HL-60/S4 treated with phorbol 12-myristate 13-acetate at 8.2 ng/mL for 4 days and 3 days (cell line): Measurements from ENCODE around the gene EYA4.

Experiments
- in situ Hi-C: fragments of 300-500 bp; cut with MboI; formaldehyde crosslinking; loops from 2 replicates; pipeline ENCODE4 v1.15.0; 2022; ENCODE audit warnings: low sequenced_read_pairs

The EYA4 gene

GRCh38 chr6:133241901-133242636 lies 912 bp downstream of the EYA4 start:
- in situ Hi-C loops: no loop called here

DNA sequence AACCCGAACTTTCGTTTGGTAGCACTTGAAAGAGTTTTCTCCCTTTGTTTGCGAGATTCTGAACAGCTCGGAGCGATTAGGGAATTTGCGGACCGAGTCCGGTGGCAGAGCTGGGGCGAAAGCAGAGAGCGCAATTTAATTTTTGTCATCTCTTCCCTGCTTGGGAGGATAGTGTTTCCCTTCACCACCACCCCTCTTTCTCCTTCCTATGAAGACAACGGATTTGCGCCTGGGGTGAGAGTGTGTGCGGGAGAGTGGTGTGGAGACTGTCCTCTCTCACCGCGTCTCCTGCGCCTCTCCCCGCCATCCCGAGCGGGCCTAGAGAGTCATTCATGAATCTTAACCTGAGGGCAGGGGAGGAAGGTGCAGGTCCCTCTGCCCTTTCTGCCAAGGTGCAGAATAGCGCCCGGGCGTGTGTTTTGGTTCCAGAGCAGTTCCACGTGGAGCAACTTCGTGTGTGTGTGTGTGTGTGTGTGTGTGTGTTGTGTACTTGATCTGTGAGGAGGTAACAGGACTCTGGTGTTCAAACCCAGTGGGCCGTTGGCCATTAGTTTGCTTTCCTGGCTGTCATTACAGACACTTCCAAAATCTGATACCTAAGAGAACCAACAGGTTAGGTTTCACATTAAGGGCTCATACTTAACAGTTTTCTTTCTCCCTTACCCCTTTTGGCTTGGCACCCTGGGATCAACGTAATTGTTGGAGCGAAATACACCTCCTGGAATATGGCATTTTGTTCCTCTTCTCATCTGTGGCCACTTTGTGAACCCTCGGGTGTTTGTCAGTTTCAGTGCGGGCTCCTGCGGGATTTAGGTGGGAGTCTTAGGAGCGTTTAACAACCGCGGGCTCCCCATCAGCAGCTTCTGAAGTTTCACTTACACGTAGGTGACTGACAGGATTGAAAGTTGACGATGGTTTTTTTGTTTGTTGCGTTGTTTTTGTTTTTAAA lies 1.8 kb downstream of the EYA4 start:
- in situ Hi-C loops: no loop called here

- in situ Hi-C loops: no loop called here
Measured at GRCh38 chr6:133243723-133244305, 2.7 kb downstream of the EYA4 start.

GRCh38 chr6:133244519-133244918 lies 3.4 kb downstream of the EYA4 start:
- in situ Hi-C loops: no loop called here

DNA sequence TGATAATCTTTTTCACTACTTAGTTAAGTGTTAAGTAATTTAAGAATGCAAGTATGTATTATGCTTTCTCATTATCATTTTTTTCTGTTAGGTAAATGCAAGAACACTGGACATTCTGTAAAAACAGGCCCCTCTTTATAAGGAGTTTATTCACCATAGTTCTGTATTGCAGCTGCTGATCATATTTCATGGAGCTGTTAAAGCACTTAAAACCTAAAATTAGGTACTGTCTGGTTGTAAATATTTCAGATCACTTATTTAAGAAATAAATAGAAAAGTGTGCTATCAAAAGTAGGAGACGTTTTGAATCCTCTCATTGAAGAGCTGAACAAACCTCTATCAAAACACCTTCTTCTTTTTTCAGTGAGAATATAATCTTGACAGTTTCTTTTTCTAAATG lies 3.9 kb downstream of the EYA4 start:
- in situ Hi-C loops: no loop called here

DNA sequence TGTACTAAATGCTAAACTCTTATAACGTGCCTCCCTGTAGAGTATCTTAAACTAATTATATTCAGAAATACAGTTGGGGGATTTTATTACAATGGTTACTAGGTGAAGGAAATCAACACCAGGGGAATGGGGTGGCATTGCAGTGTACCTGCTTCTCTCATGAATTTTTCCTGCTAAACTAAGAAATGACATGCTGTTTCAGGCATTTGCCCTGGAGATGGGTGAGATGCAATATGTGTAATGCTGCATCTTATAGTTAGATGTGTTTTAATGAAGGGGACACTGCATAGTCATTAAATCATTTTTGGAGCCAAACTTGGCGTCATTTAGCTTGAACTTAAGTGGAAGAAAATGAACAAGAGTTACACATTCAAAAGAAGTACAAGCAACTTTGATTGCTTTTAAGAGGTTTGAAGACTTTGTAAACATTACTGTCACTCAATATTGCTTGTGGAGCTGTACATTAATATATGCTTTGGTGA lies 4.3 kb downstream of the EYA4 start:
- in situ Hi-C loops: no loop called here

- in situ Hi-C loops: no loop called here
Measured at GRCh38 chr6:133247581-133247980, 6.4 kb downstream of the EYA4 start.

GRCh38 chr6:133248241-133249001 lies 7.3 kb downstream of the EYA4 start:
- in situ Hi-C loops: no loop called here

DNA sequence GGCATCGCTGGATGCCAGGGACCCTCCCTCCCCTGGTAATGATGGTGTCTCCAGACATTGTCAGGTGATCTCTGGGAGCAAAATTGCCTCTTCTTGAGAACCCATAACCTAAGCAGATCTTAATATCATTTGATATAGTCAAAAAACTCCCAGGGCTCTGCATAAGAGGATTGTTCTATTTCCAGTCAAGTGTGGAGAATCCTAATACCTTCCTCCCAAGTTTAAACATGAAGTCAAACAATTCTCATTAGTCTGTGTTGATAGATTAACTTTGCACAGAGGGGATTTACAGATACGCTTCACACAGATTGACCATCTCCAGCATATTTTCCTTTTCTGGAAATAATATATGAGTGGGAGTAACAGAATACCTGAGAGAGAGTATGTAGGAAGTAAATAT lies 10.5 kb downstream of the EYA4 start:
- in situ Hi-C loops: no loop called here

DNA sequence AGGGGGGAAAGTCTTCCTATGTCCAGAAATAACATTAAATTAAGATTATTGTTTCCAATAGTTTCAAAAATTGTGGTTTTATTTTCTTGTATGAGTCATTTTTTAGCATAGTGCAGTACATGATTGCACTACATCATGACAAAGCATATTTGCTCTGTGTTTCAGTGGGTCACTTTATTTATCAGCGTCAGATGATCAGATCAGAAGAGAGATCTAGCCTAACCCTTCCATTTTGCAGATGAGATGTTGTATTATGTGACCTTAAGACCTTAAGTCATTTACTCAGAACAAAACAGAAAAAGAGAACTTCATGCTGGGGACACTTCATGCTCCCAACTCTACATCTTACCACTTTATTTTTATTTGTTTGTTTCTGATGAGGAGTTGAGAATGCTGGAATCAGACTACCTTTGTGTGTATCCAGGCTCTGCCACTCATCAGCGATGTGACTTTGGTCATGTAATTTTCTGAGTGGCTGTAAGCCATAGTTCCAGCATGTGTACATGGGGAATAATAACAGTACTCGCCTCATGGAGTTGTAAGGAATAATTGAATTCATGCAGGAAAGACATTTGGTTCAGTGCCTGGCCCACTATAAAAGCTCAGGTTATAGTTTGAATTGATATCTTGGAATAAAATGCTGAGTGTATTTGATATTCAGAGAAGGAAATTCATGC lies 13.5 kb downstream of the EYA4 start:
- in situ Hi-C loops: no loop called here

GRCh38 chr6:133257545-133258105 lies 16.5 kb downstream of the EYA4 start:
- in situ Hi-C loops: no loop called here

GRCh38 chr6:133259561-133259960 lies 18.4 kb downstream of the EYA4 start:
- in situ Hi-C loops: no loop called here

DNA sequence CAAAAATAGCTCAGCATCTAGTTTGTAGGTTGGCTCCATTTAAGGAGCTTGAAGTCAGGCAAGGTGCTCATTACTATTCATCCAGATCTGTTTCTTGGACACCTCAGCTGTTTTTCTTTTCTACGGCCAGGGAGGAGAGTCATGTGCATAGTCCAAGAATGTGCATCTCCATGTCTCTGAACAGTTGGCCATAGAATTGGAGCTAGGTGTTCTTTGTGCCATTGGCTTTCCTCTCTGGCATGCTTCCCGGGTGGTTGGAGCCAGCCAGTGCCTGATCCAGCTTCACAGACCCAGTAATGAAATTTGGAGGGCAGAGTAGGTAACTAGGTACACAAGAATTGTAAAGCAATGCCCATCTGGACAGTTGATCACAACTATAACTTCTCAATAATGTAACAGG lies 21.6 kb downstream of the EYA4 start:
- in situ Hi-C loops: no loop called here

DNA sequence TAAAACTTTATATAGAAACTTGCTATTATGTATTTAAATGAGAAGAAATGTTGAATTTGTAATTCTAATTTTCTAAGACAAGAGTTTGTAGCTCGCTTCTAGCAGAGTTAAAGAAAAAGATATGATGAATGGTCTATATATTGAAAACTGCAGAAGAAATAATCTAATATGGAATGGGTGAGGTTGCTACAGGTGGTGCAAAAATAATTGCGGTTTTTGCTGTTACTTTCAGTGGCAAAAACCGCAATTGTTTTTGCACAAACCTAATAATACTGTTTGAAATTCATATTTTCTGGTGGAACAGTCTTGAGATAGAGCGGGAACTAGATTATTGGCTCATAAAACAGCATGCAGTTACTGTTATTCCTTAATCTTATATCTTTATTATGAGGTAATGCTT lies 23.9 kb downstream of the EYA4 start:
- in situ Hi-C loops: no loop called here

- in situ Hi-C loops: no loop called here
Measured at GRCh38 chr6:133266186-133266585, 25.0 kb downstream of the EYA4 start.

DNA sequence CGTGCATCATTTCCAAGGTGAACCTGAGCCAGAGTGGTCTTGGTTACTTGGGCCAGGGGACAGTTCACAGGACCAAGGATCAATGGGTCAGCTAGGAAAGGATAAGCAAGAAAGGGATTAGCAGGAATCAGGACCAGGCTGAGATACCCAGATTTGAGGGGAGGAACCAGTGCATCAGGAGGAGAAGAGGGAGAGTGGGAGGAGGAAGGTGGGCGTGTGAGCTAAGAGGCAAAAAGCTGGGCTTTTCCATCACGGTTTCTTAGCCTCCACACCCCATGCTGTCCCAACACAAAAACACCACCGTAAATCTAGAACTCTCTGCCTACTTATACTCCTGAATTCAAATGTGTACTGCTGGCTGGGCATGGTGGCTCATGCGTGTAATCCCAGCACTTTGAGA lies 27.5 kb downstream of the EYA4 start:
- in situ Hi-C loops: no loop called here

DNA sequence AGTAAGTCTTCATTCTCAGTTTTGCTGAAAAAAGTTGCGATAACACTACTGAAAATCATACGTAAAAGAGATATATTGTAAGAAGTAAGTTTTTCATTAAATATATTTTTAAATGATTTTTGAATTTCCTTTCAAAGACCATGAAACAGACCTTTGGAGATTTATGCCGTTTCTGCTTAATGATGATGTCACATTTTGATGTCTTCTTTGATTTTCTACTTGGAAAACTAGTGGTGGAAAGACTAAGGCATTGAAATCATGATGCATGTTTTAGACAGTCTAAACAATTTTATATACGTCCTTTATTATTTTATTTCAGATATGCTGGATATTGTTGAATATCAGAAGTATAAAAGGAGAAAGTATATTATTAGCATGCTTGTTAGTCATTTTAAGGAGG lies 33.7 kb downstream of the EYA4 start:
- in situ Hi-C loops: no loop called here

DNA sequence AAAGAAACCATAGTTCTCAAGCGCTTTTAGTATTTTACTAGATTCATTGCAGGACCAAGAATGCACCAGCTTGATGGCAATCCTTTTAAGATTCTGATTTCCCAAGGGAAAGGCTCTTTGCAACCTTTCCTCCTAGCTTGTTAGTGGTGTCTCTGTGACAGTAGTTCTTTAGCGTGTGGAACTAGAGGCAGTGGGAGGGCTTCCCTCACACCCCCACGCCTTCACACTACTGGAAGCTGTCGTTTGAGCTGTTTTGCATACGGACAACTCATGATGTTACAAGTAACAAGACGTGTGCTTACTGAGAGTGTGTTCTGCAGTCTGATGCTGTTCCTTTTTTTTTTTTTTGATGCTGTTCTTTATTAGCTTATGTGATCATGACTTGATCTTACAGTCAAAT lies 34.1 kb downstream of the EYA4 start:
- in situ Hi-C loops: no loop called here

DNA sequence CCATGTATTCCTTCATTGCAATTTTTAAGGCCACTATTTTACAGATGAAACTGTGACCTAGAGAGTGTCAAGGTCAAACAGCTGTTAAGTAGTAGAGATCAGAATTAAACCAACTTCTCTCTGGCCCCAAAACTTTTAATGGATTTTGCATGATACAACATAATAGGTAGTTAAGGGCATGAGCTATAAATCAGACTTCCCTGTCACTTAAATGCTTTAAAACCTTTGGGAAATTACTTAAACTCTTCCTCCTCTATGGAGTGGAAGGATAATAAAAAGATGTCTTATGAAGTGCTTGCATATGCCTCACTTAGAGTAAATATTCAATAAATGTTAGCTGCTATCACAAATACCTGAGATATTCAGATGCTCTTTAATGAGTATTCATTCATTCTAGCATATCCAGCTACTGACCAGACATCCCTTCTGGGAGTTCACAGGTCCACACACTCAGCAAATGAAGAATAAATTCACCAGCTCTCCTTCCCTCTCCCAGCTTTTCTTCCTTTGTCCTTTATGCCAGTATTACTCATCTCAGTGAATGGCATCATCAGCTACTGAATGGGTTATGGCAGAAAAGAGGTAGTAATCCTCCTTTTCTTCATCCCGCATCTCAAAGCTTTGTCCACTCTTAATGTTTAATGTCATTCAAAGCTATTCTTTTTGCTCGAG lies 36.2 kb downstream of the EYA4 start:
- in situ Hi-C loops: no loop called here
